Activated CD8-positive, alpha-beta T cell treated with anti-CD3 and anti-CD28 coated beads for 36 hours (primary cell): ENCODE results near the gene TMCO4. TPM values are rescaled to one million over a fixed set of nuclear protein-coding genes. Genes with fewer than 3 reads are reported as not detected.

Source experiments
- ATAC-seq: fragments of 200-7000 bp; cut with Tn5 transposase; one replicate; pipeline ENCODE4 v1.10.0; 2021; ENCODE audit warnings: mild to moderate bottlenecking, moderate library complexity
- CTCF ChIA-PET: fragments of 350-600 bp; sonication (Branson Sonifier 250); formaldehyde crosslinking; loops from one replicate; lab custom pipeline; 2021; ENCODE audit warnings: antibody characterized with exemption; lab: Charles Lee
- POLR2A ChIA-PET: fragments of 350-600 bp; sonication (Branson Sonifier 250); formaldehyde crosslinking; loops from one replicate; lab custom pipeline; 2021; ENCODE audit warnings: antibody characterized with exemption; lab: Charles Lee
- DNase-seq: peaks from one replicate; pipeline ENCODE4 v3.0.0-alpha.2; 2020
- H3K27ac Mint-ChIP-seq: one replicate; pipeline ENCODE4 v1.8.0; 2021; ENCODE audit warnings: mild to moderate bottlenecking, mixed read lengths
- H3K27me3 Mint-ChIP-seq: one replicate; pipeline ENCODE4 v1.8.0; 2021; ENCODE audit warnings: mixed read lengths
- H3K36me3 Mint-ChIP-seq: one replicate; pipeline ENCODE4 v1.8.0; 2021; ENCODE audit warnings: low read depth, mixed read lengths
- H3K4me1 Mint-ChIP-seq: one replicate; pipeline ENCODE4 v1.8.0; 2021; ENCODE audit warnings: low read depth, mixed read lengths
- H3K4me3 Mint-ChIP-seq: one replicate; pipeline ENCODE4 v1.8.0; 2021; ENCODE audit warnings: mild to moderate bottlenecking, moderate library complexity, mixed read lengths
- H3K9me3 Mint-ChIP-seq: one replicate; pipeline ENCODE4 v1.8.0; 2021; ENCODE audit warnings: mixed read lengths
- CTCF ChIP-seq: fragments of 200-600 bp; IDR thresholded peaks from one replicate; pipeline ENCODE4 v1.8.0; 2022; ENCODE audit warnings: antibody characterized with exemption, mild to moderate bottlenecking
- intact Hi-C: fragments of 100-400 bp; cut with micrococcal nuclease; formaldehyde crosslinking; loops from one replicate; pipeline ENCODE4 v1.10.0; 2022
- total RNA-seq, 2 experiments: library from RNA; stranded (reverse); gene quantifications; one replicate each; pipeline ENCODE4 v1.2.3, GENCODE V29; 2021

TMCO4 gene
- total RNA-seq, 2 experiments from 2014 or later: 10.8 to 13.2 TPM

- Mint-ChIP-seq H3K27ac (no peak overlapping the region), H3K4me1 (no peaks in the 10 kb centered on the region), H3K36me3 (peaks cover 33% of the 10 kb centered on the region), H3K9me3 (no peaks in the 10 kb centered on the region), H3K27me3 (no peaks in the 10 kb centered on the region), H3K4me3 (no peak overlapping the region)
- CTCF ChIA-PET: interaction anchor here (1.1 kb wide), 1 partner anchor 18 kb away, joined by 4 read pairs; no protein-coding TSS in a partner anchor
- DNase-seq (no peak), ATAC-seq (no peak)
- POLR2A ChIA-PET: no interaction called here
- TF ChIP-seq CTCF: no peak
- intact Hi-C loops: no loop called here
These were observed 19.3 kb downstream of the TMCO4 start for GRCh38 chr1:19780267-19780877.

DNA sequence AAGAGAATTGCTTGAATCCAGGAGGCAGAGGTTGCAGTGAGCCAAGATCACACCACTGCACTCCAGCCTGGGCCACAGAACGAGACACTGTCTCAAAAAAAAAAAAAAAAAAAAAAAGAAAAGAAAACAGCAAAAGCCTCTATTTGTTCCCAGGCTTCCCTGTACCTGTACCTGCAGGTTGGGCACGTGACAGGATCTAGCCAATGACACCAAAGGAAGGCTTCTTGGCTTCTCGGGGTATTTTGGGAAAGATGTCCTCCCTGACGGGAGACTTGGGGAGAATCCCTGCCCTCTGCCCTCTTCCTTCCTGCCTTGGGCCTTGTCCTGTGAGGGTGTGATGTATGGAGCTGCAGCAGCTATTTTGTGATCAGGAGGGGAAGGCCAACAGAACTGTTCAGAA is 22.8 kb downstream of the TMCO4 start:
- no peak for DNase-seq
- ChIA-PET CTCF (interaction anchor here (1.1 kb wide), 1 partner anchor 18 kb away, joined by 3 read pairs; no protein-coding TSS in a partner anchor), POLR2A (no interaction called here)
- no peak overlapping the region for H3K4me3 Mint-ChIP-seq
- H3K27me3 Mint-ChIP-seq: no peaks in the 10 kb centered on the region
- no peaks in the 10 kb centered on the region for H3K9me3 Mint-ChIP-seq
- intact Hi-C loops: no loop called here
- ATAC-seq: no peak
- H3K27ac Mint-ChIP-seq: no peak overlapping the region
- H3K4me1 Mint-ChIP-seq: no peaks in the 10 kb centered on the region
- peaks cover 26% of the 10 kb centered on the region for H3K36me3 Mint-ChIP-seq
- no peak for TF ChIP-seq CTCF

- DNase-seq: no peak
- Mint-ChIP-seq H3K4me1 (no peaks in the 10 kb centered on the region), H3K27ac (no peak overlapping the region), H3K36me3 (peaks cover 25% of the 10 kb centered on the region), H3K4me3 (no peak overlapping the region), H3K9me3 (no peaks in the 10 kb centered on the region), H3K27me3 (no peaks in the 10 kb centered on the region)
- CTCF ChIA-PET: interaction anchor here (1.1 kb wide), 1 partner anchor 17 kb away, joined by 3 read pairs; no protein-coding TSS in a partner anchor
- POLR2A ChIA-PET: interaction anchor here (0.8 kb wide), 1 partner anchor 15 kb away, joined by 3 read pairs; no protein-coding TSS in a partner anchor
- TF ChIP-seq CTCF: no peak
- intact Hi-C loops: no loop called here
- ATAC-seq: no peak
These were observed 23.4 kb downstream of the TMCO4 start for GRCh38 chr1:19776287-19776686.

- no peak for ATAC-seq
- Mint-ChIP-seq H3K27me3 (no peaks in the 10 kb centered on the region), H3K36me3 (peaks cover 26% of the 10 kb centered on the region), H3K4me3 (no peak overlapping the region), H3K9me3 (no peaks in the 10 kb centered on the region), H3K27ac (no peak overlapping the region), H3K4me1 (no peaks in the 10 kb centered on the region)
- TF ChIP-seq CTCF: no peak
- ChIA-PET CTCF (interaction anchor here (1.1 kb wide), 1 partner anchor 17 kb away, joined by 3 read pairs; no protein-coding TSS in a partner anchor), POLR2A (interaction anchor here (0.8 kb wide), 1 partner anchor 15 kb away, joined by 3 read pairs; no protein-coding TSS in a partner anchor)
- intact Hi-C loops: no loop called here
- DNase-seq: no peak
These were observed 23.9 kb downstream of the TMCO4 start for GRCh38 chr1:19775831-19776230.

DNA sequence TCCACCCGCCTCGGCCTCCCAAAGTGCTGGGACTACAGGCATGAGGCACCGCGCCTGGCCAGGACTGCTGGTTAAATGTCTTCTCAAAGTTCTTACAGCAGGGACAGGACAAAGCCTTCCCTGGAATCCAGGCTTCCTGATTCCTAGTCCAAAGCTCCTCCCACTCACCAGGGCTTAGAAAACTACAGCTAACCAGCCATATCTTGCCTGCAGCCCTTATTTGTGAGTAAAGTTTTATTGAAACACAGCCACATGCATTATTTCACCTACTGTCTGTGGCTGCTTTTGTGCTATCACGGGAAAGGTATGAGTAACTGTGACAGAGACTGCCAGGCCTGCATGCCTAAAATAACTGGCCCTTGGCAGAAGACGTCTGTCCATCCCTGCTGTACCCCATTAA is 24.4 kb downstream of the TMCO4 start:
- H3K27ac Mint-ChIP-seq: no peak overlapping the region
- H3K4me3 Mint-ChIP-seq: no peak overlapping the region
- intact Hi-C loops: no loop called here
- H3K27me3 Mint-ChIP-seq: no peaks in the 10 kb centered on the region
- H3K4me1 Mint-ChIP-seq: no peaks in the 10 kb centered on the region
- no peak for TF ChIP-seq CTCF
- DNase-seq: no peak
- ChIA-PET POLR2A (interaction anchor here (0.7 kb wide), 1 partner anchor 433 kb away, joined by 3 read pairs; no protein-coding TSS in a partner anchor), CTCF (no interaction called here)
- no peaks in the 10 kb centered on the region for H3K9me3 Mint-ChIP-seq
- H3K36me3 Mint-ChIP-seq: peaks cover 25% of the 10 kb centered on the region
- ATAC-seq: no peak
